K562 (cell line): Measurements from ENCODE around the gene ABCD3. TPM values are rescaled to one million over a fixed set of nuclear protein-coding genes. Genes with fewer than 3 reads are reported as not detected.

Source experiments
- ATAC-seq: fragments of 200-7000 bp; cut with Tn5 transposase; 3 replicates; pipeline ENCODE4 v1.9.1; 2020; ENCODE audit warnings: moderate library complexity
- BruUV-seq: library from RNA; stranded (reverse); fragments of 400-500 nt; replicated peaks from 2 replicates; lab custom pipeline; 2021; lab: Mats Ljungman, UMichigan
- CTCF ChIA-PET: fragments of 300-600 bp; formaldehyde crosslinking; extraction: SDS; loops from one replicate; lab custom pipeline; 2021; ENCODE audit warnings: low intra/inter-chr PET ratio; lab: Yijun Ruan, JAX
- POLR2A ChIA-PET: fragments of 300-600, 350-650 bp; sonication (Branson Sonifier 250); formaldehyde crosslinking; extraction: SDS; loops from one replicate; lab custom pipeline; 2021; ENCODE audit warnings: antibody characterized with exemption, inconsistent platforms; lab: Yijun Ruan, JAX
- DNase-seq, 4 experiments: peaks; one replicate each; pipeline versions ENCODE4 v3.0.0 to v3.0.0-alpha.2; 2011 to 2018; ENCODE audit warnings: low spot score in 3 of 4, mixed read lengths in 3 of 4; ENCODE audit errors: extremely low read depth in 1 of 4
- FAIRE-seq: peaks from 2 replicates; lab custom pipeline; 2011; peaks lifted over from hg19 to GRCh38; lab: Jason Lieb, UNC
- H2AFZ ChIP-seq: 2 replicates; pipeline ENCODE4 v1.6.0; 2011; ENCODE audit warnings: low read depth, low read length, control low read depth, inconsistent platforms
- H3K27ac ChIP-seq: fragments of 200-600 bp; 3 replicates; pipeline ENCODE4 v1.8.0; 2011; ENCODE audit warnings: low read depth, mild to moderate bottlenecking, control low read depth, inconsistent platforms, low read length, moderate library complexity, mixed read lengths; ENCODE audit errors: extremely low read depth
- H3K27me3 ChIP-seq, 2 experiments: fragments of 300-600 bp in 1 of 2; 2 replicates in 1 of 2; 3 replicates in 1 of 2; pipeline versions ENCODE4 v1.6.0 to v1.8.0; 2011; ENCODE audit warnings: inconsistent platforms in 2 of 2, low read length in 2 of 2, mild to moderate bottlenecking in 1 of 2, mixed read lengths in 1 of 2, moderate library complexity in 1 of 2; ENCODE audit not compliant: control insufficient read depth in 2 of 2, insufficient read depth in 2 of 2
- H3K36me3 ChIP-seq: fragments of 300-600 bp; 3 replicates; pipeline ENCODE4 v1.8.0; 2011; ENCODE audit warnings: mild to moderate bottlenecking, low read length, inconsistent platforms; ENCODE audit not compliant: control insufficient read depth, insufficient read depth
- H3K4me1 ChIP-seq, 2 experiments: fragments of 200-600 bp in 1 of 2; replicated peaks in 1 of 2; 2 replicates in 1 of 2; 3 replicates in 1 of 2; pipeline versions ENCODE4 v1.5.1 to v1.8.0; 2011; ENCODE audit warnings: inconsistent platforms in 2 of 2, low read length in 2 of 2, mild to moderate bottlenecking in 1 of 2, mixed read lengths in 1 of 2, moderate library complexity in 1 of 2; ENCODE audit not compliant: control insufficient read depth in 2 of 2, insufficient read depth in 2 of 2
- H3K4me2 ChIP-seq: 2 replicates; pipeline ENCODE4 v1.6.1; 2011; ENCODE audit warnings: low read length, control low read depth, inconsistent platforms, mixed read lengths; ENCODE audit not compliant: insufficient read depth
- H3K4me3 ChIP-seq: fragments of 200-600 bp; sonication (generic), shearing (Covaris generic); 2 replicates; pipeline ENCODE4 v1.5.1; 2016; ENCODE audit warnings: control low read depth, inconsistent platforms
- H3K79me2 ChIP-seq: fragments of 200-600 bp; 3 replicates; pipeline ENCODE4 v1.8.0; 2011; ENCODE audit warnings: low read length, inconsistent platforms; ENCODE audit not compliant: control insufficient read depth, insufficient read depth
- H3K9ac ChIP-seq, 2 experiments: 2 replicates each; pipeline versions ENCODE4 v1.6.0 to v1.6.1; 2011; ENCODE audit warnings: low read depth in 2 of 2, low read length in 2 of 2, control low read depth in 1 of 2, inconsistent platforms in 1 of 2, mild to moderate bottlenecking in 1 of 2, mixed read lengths in 1 of 2; ENCODE audit not compliant: insufficient read depth in 1 of 2
- H3K9me1 ChIP-seq: one replicate; pipeline ENCODE4 v1.6.0; 2011; ENCODE audit warnings: inconsistent platforms, mild to moderate bottlenecking, low read length, moderate library complexity; ENCODE audit not compliant: control insufficient read depth, insufficient read depth
- H3K9me3 ChIP-seq: replicated peaks from 2 replicates; pipeline ENCODE4 v1.5.1; 2011; ENCODE audit warnings: low read depth, low read length, inconsistent platforms; ENCODE audit not compliant: control insufficient read depth, insufficient read depth
- H4K20me1 ChIP-seq: replicated peaks from 2 replicates; pipeline ENCODE4 v1.6.1; 2011; ENCODE audit warnings: low read length, inconsistent platforms, mixed read lengths; ENCODE audit not compliant: control insufficient read depth, insufficient read depth
- ARNT ChIP-seq, 2 experiments: fragments of 450-650 bp; IDR thresholded peaks; 2 replicates each; pipeline ENCODE4 v1.6.1; 2016; ENCODE audit warnings: mild to moderate bottlenecking in 1 of 2
- CBX2 ChIP-seq: fragments of 200-600 bp; sonication (generic); IDR thresholded peaks from one replicate; pipeline ENCODE4 v1.6.1; 2012; ENCODE audit warnings: mild to moderate bottlenecking, low read length, inconsistent platforms; ENCODE audit not compliant: insufficient read depth, poor library complexity, severe bottlenecking
- GABPB2 ChIP-seq: fragments of 250-450 bp; sonication (Bioruptor Pico); conservative IDR thresholded peaks from 2 replicates; pipeline ENCODE4 v1.5.1; 2021; ENCODE audit warnings: mild to moderate bottlenecking
- JUN ChIP-seq, 2 experiments: sonication (generic) in 1 of 2; formaldehyde crosslinking in 1 of 2; IDR thresholded peaks; 2 replicates each; pipeline versions ENCODE4 v1.6.1 to v1.8.0; 2012 to 2022; ENCODE audit warnings: borderline replicate concordance in 2 of 2, mild to moderate bottlenecking in 2 of 2, improper control_type of control experiment in 1 of 2, low read depth in 1 of 2, low read length in 1 of 2, missing genetic modification reagents in 1 of 2
- KDM1A ChIP-seq, 2 experiments: fragments of 450-650 bp; IDR thresholded peaks; 2 replicates each; pipeline ENCODE4 v1.6.1; 2016; ENCODE audit warnings: mild to moderate bottlenecking in 2 of 2
- NCOA6 ChIP-seq: fragments of 450-650 bp; IDR thresholded peaks from 2 replicates; pipeline ENCODE4 v1.6.1; 2017; ENCODE audit warnings: mild to moderate bottlenecking
- PCBP2 ChIP-seq: fragments of 200-400 bp; formaldehyde crosslinking; IDR thresholded peaks from 2 replicates; pipeline ENCODE4 v1.6.1; 2018; ENCODE audit warnings: low read length, low read depth, mild to moderate bottlenecking, moderate library complexity; ENCODE audit not compliant: poor library complexity, severe bottlenecking
- PML ChIP-seq: IDR thresholded peaks from 2 replicates; pipeline ENCODE4 v1.6.1; 2012; ENCODE audit warnings: low read length, inconsistent platforms
- ZFX ChIP-seq: sonication (generic); formaldehyde crosslinking; IDR thresholded peaks from 2 replicates; pipeline ENCODE4 v1.8.0; 2022; ENCODE audit warnings: mild to moderate bottlenecking, missing genetic modification reagents, moderate library complexity
- ZNF280A ChIP-seq: fragments of 450-650 bp; IDR thresholded peaks from 2 replicates; pipeline ENCODE4 v1.6.1; 2018; ENCODE audit warnings: mild to moderate bottlenecking, low read depth; ENCODE audit not compliant: partially characterized antibody
- ZNF384 ChIP-seq: IDR thresholded peaks from 2 replicates; pipeline ENCODE4 v1.6.1; 2012; ENCODE audit warnings: low read depth, low read length, improper control_type of control experiment
- ZNF431 ChIP-seq: sonication (generic); formaldehyde crosslinking; IDR thresholded peaks from 2 replicates; pipeline ENCODE4 v1.8.0; 2022; ENCODE audit warnings: mild to moderate bottlenecking, missing genetic modification reagents
- ZNF436 ChIP-seq: fragments of 250-450, 450-650 bp; sonication (Bioruptor Pico); formaldehyde crosslinking; IDR thresholded peaks from 2 replicates; pipeline ENCODE4 v1.7.0; 2020; ENCODE audit warnings: mild to moderate bottlenecking
- ZNF584 ChIP-seq: fragments of 200-800 bp; sonication (Bioruptor generic); IDR thresholded peaks from 2 replicates; pipeline ENCODE4 v1.6.1; 2016; ENCODE audit warnings: low read depth, mild to moderate bottlenecking, missing genetic modification characterization, missing compliant biosample characterization
- WGBS: fragments of 100-300 bp; shearing (Covaris generic); methylation state at CpG from one replicate; pipeline ENCODE4 v1.1.6; 2016; ENCODE audit warnings: low coverage, mixed read lengths; ENCODE audit not compliant: insufficient coverage; ENCODE audit errors: missing lambda C conversion rate; 5-methylcytosine and 5-hydroxymethylcytosine counted together
- in situ Hi-C: fragments of 300-500 bp; cut with MboI; formaldehyde crosslinking; loops from 4 replicates; pipeline ENCODE4 v1.15.0; 2018; ENCODE audit warnings: inconsistent platforms, mixed read lengths
- intact Hi-C: fragments of 100-400 bp; cut with micrococcal nuclease; formaldehyde crosslinking; loops from 2 replicates; pipeline ENCODE4 v1.14.2; 2022
- polyA plus RNA-seq, 8 experiments: library from polyadenylated mRNA; depleted of rRNA in 4 of 8; stranded (reverse) in 5 of 8; unstranded in 3 of 8; fragments of >200 nt; fragmentation: Nextera tagmentation in 2 of 8; fragmentation: Illumina TruSeq in 1 of 8; extraction: Ambion mirVana in 2 of 8; extraction: Trizol in 1 of 8; gene quantifications; 2 replicates each; pipeline versions ENCODE4 v1.2.1 to v1.2.3, GENCODE V29; 2011 to 2014; ENCODE audit warnings: inconsistent platforms in 1 of 8, missing spikeins in 1 of 8
- total RNA-seq, 7 experiments: library from RNA; depleted of rRNA in 6 of 7; stranded (reverse); fragments of >200 nt in 6 of 7; fragmentation: Illumina TruSeq in 2 of 7; extraction: Trizol in 2 of 7; gene quantifications; 2 replicates each; pipeline versions ENCODE4 v1.2.1 to v1.2.3, GENCODE V29; 2011 to 2021; ENCODE audit warnings: low replicate concordance in 1 of 7
- TF ChIP-seq, protein P1 (sequence below): sonication (generic); formaldehyde crosslinking; IDR thresholded peaks from 2 replicates; pipeline ENCODE4 v1.4.0; 2020; ENCODE audit warnings: mild to moderate bottlenecking, missing genetic modification reagents
- TF ChIP-seq, protein P2 (sequence below): IDR thresholded peaks from 2 replicates; pipeline ENCODE4 v1.6.1; 2011; ENCODE audit not compliant: insufficient read length; ENCODE audit errors: extremely low read depth
- TF ChIP-seq, protein P3 (sequence below): fragments of 250-450 bp; sonication (Bioruptor Pico); IDR thresholded peaks from 2 replicates; pipeline ENCODE4 v1.8.0; 2021; ENCODE audit warnings: moderate library complexity, mild to moderate bottlenecking, inconsistent platforms

The ABCD3 gene
- total and polyA plus RNA-seq, 9 of the 15 experiments (the other 6 are each of a cell fraction or from before 2014, with no cell fraction given): 11.0 to 30.7 (median 15.5) TPM

- TF ChIP-seq ZFX (CRISPR knock-in tag) (no peak), PML (no peak), KDM1A (IDR thresholded peaks at IDR 0.05) (no peak), GABPB2 (CRISPR knock-in tag) (no peak), JUN (IDR thresholded peaks at IDR 0.05; ENCODE audit: borderline replicate concordance, low read depth, low read length) (no peak), JUN (CRISPR knock-in tag; IDR thresholded peaks at IDR 0.05; ENCODE audit: borderline replicate concordance) (no peak)
Measured at GRCh38 chr1:94562519-94563260, 144.5 kb downstream of the ABCD3 start (continued).

GRCh38 chr1:94565901-94566300 is 147.7 kb downstream of the ABCD3 start:
- no peaks in the 10 kb centered on the region for H3K9me1 ChIP-seq
- FAIRE-seq (no peak), DNase-seq (no peak), ATAC-seq (no peak)
- ChIA-PET CTCF (no interaction called here), POLR2A (no interaction called here)
- H3K36me3 ChIP-seq: no peaks in the 10 kb centered on the region
- H4K20me1 ChIP-seq: no peaks in the 10 kb centered on the region
- H3K4me2 ChIP-seq: no peak overlapping the region
- BruUV-seq: no TSS peak
- H3K4me1 ChIP-seq: no peaks in the 10 kb centered on the region
- in situ Hi-C loops: no loop called here
- WGBS: 0% methylated on average over 2 of the region's 2 CpGs
- H3K79me2 ChIP-seq: no peaks in the 10 kb centered on the region
- no peak overlapping the region for H3K9ac ChIP-seq
- intact Hi-C loops: no loop called here
- no peaks in the 10 kb centered on the region for H3K9me3 ChIP-seq
- no peak overlapping the region for H3K4me3 ChIP-seq
- no peak overlapping the region for H3K27ac ChIP-seq
- no peaks in the 10 kb centered on the region; a peak in 2 of 5 replicates for H3K27me3 ChIP-seq
- H2AFZ ChIP-seq: no peak overlapping the region
- TF ChIP-seq NCOA6: no peak
- no peak for TF ChIP-seq ZNF280A
- TF ChIP-seq ZNF584 (CRISPR knock-in tag): no peak
- TF ChIP-seq CBX2: no peak
- TF ChIP-seq, protein P1, sequence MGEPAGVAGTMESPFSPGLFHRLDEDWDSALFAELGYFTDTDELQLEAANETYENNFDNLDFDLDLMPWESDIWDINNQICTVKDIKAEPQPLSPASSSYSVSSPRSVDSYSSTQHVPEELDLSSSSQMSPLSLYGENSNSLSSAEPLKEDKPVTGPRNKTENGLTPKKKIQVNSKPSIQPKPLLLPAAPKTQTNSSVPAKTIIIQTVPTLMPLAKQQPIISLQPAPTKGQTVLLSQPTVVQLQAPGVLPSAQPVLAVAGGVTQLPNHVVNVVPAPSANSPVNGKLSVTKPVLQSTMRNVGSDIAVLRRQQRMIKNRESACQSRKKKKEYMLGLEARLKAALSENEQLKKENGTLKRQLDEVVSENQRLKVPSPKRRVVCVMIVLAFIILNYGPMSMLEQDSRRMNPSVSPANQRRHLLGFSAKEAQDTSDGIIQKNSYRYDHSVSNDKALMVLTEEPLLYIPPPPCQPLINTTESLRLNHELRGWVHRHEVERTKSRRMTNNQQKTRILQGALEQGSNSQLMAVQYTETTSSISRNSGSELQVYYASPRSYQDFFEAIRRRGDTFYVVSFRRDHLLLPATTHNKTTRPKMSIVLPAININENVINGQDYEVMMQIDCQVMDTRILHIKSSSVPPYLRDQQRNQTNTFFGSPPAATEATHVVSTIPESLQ (CRISPR knock-in tag): no peak
- TF ChIP-seq ZNF384: no peak
- TF ChIP-seq, protein P2, sequence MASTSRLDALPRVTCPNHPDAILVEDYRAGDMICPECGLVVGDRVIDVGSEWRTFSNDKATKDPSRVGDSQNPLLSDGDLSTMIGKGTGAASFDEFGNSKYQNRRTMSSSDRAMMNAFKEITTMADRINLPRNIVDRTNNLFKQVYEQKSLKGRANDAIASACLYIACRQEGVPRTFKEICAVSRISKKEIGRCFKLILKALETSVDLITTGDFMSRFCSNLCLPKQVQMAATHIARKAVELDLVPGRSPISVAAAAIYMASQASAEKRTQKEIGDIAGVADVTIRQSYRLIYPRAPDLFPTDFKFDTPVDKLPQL: no peak
- no peak for TF ChIP-seq ZNF431 (CRISPR knock-in tag)
- TF ChIP-seq ZNF436 (CRISPR knock-in tag): no peak
- TF ChIP-seq, protein P3, sequence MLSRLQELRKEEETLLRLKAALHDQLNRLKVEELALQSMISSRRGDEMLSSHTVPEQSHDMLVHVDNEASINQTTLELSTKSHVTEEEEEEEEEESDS (CRISPR knock-in tag): no peak
- TF ChIP-seq PCBP2: no peak
- TF ChIP-seq ARNT (IDR thresholded peaks at IDR 0.05): no peak
